ENCODE measurements around the gene MTMR4.
"Not testable (repeated sequence)": the region's sequence is repeated elsewhere in the genome, so short reads cannot be mapped to it uniquely, and the experiment has no call there.

MTMR4 gene

DNA sequence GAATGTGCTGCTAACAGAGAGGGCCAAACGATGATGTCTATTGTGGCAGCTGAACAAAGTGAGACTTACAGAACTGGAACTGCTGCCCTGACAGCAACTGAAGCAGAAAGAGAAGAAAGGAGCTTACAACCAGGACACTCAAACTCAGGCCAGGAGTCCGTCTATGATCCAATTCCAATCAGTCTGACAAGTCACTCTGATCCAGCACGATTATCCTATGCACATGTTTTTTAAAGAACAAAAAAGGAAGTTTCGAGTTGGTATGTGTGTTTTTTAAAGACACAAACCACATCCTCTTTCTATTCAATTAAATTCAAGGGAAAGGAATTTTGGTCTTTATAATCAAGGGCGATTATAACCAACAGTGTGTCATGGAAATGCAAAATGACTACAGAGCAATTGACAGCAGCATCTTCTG lies 42.4 kb upstream of the MTMR4 start:
- ATAC-seq = no peak
- TF ChIP-seq ESRRG (CRISPR knock-in tag; IDR thresholded peaks at IDR 0.05) = no peak
- TF ChIP-seq ZNF8 (CRISPR knock-in tag; IDR thresholded peaks at IDR 0.05) = no peak
- TF ChIP-seq CREB5 (CRISPR knock-in tag; IDR thresholded peaks at IDR 0.05; ENCODE audit: low read depth) = no peak
- no peak for TF ChIP-seq BACH2 (CRISPR knock-in tag; IDR thresholded peaks at IDR 0.05; ENCODE audit: borderline replicate concordance)
- no peak for TF ChIP-seq ZFP30 (CRISPR knock-in tag; IDR thresholded peaks at IDR 0.05)
- no peak for TF ChIP-seq PPARA (CRISPR knock-in tag; IDR thresholded peaks at IDR 0.05; ENCODE audit: borderline replicate concordance)
- TF ChIP-seq ISL1 (CRISPR knock-in tag; IDR thresholded peaks at IDR 0.05) = no peak
- no peak for TF ChIP-seq OSR1 (CRISPR knock-in tag; IDR thresholded peaks at IDR 0.05)
- TF ChIP-seq SNAI2 (CRISPR knock-in tag; IDR thresholded peaks at IDR 0.05) = no peak
- TF ChIP-seq, protein P1, sequence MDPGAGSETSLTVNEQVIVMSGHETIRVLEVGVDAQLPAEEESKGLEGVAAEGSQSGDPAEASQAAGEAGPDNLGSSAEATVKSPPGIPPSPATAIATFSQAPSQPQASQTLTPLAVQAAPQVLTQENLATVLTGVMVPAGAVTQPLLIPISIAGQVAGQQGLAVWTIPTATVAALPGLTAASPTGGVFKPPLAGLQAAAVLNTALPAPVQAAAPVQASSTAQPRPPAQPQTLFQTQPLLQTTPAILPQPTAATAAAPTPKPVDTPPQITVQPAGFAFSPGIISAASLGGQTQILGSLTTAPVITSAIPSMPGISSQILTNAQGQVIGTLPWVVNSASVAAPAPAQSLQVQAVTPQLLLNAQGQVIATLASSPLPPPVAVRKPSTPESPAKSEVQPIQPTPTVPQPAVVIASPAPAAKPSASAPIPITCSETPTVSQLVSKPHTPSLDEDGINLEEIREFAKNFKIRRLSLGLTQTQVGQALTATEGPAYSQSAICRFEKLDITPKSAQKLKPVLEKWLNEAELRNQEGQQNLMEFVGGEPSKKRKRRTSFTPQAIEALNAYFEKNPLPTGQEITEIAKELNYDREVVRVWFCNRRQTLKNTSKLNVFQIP (CRISPR knock-in tag; IDR thresholded peaks at IDR 0.05; ENCODE audit: borderline replicate concordance, low read depth) = no peak
- no peak for TF ChIP-seq ZFP3 (CRISPR knock-in tag; IDR thresholded peaks at IDR 0.05)
- no peak for TF ChIP-seq TCF4 (CRISPR knock-in tag; IDR thresholded peaks at IDR 0.05; ENCODE audit: borderline replicate concordance)
- no peak for TF ChIP-seq ZNF565 (CRISPR knock-in tag; conservative IDR thresholded peaks at IDR 0.05; ENCODE audit: low read depth)
- no peak for TF ChIP-seq CSDC2 (CRISPR knock-in tag; IDR thresholded peaks at IDR 0.05)
- TF ChIP-seq CSRNP3 (CRISPR knock-in tag; IDR thresholded peaks at IDR 0.05) = no peak
- TF ChIP-seq ARNTL (CRISPR knock-in tag; IDR thresholded peaks at IDR 0.05; ENCODE audit: borderline replicate concordance, low read depth) = no peak
- TF ChIP-seq, protein P2, sequence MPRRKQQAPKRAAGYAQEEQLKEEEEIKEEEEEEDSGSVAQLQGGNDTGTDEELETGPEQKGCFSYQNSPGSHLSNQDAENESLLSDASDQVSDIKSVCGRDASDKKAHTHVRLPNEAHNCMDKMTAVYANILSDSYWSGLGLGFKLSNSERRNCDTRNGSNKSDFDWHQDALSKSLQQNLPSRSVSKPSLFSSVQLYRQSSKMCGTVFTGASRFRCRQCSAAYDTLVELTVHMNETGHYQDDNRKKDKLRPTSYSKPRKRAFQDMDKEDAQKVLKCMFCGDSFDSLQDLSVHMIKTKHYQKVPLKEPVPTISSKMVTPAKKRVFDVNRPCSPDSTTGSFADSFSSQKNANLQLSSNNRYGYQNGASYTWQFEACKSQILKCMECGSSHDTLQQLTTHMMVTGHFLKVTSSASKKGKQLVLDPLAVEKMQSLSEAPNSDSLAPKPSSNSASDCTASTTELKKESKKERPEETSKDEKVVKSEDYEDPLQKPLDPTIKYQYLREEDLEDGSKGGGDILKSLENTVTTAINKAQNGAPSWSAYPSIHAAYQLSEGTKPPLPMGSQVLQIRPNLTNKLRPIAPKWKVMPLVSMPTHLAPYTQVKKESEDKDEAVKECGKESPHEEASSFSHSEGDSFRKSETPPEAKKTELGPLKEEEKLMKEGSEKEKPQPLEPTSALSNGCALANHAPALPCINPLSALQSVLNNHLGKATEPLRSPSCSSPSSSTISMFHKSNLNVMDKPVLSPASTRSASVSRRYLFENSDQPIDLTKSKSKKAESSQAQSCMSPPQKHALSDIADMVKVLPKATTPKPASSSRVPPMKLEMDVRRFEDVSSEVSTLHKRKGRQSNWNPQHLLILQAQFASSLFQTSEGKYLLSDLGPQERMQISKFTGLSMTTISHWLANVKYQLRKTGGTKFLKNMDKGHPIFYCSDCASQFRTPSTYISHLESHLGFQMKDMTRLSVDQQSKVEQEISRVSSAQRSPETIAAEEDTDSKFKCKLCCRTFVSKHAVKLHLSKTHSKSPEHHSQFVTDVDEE (CRISPR knock-in tag; IDR thresholded peaks at IDR 0.05) = no peak
- TF ChIP-seq GLIS3 (CRISPR knock-in tag; IDR thresholded peaks at IDR 0.05) = no peak
- no peak for TF ChIP-seq TOX (CRISPR knock-in tag; IDR thresholded peaks at IDR 0.05; ENCODE audit: borderline replicate concordance)
- TF ChIP-seq ZNF70 (CRISPR knock-in tag; IDR thresholded peaks at IDR 0.05) = no peak

- not testable (repeated sequence) for ATAC-seq
Observed at GRCh38 chr17:58555109-58555508, 40.7 kb upstream of the MTMR4 start.

DNA sequence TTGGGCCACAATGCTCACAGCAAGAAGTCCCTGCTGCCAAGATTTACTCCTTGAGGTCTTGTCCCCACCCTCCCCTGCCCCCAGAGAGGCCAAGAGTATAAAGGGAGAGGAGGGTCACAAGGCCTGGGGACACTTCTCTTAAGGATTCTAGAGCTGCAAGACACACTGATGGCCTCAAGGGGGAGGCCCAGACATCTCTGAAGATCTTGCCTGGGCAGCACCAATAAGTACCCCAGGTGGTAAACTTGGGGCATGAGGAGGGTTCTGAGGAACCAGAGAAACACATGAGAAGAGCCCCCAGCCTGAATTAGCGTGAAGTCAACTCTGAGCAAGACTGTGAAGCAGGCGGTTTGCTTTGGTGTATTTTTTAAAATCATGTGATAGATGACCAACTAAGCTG lies 26.8 kb upstream of the MTMR4 start:
- TF ChIP-seq TOX (CRISPR knock-in tag; IDR thresholded peaks at IDR 0.05; ENCODE audit: borderline replicate concordance) (no peak), CSRNP3 (CRISPR knock-in tag; IDR thresholded peaks at IDR 0.05) (no peak), PPARA (CRISPR knock-in tag; IDR thresholded peaks at IDR 0.05; ENCODE audit: borderline replicate concordance) (no peak), GLIS3 (CRISPR knock-in tag; IDR thresholded peaks at IDR 0.05) (no peak), CSDC2 (CRISPR knock-in tag; IDR thresholded peaks at IDR 0.05) (no peak), ZC3H10 (CRISPR knock-in tag; IDR thresholded peaks at IDR 0.05) (no peak), ISL1 (CRISPR knock-in tag; IDR thresholded peaks at IDR 0.05) (no peak), ZFP3 (CRISPR knock-in tag; IDR thresholded peaks at IDR 0.05) (no peak), ZNF70 (CRISPR knock-in tag; IDR thresholded peaks at IDR 0.05) (no peak), ZNF565 (CRISPR knock-in tag; conservative IDR thresholded peaks at IDR 0.05; ENCODE audit: low read depth) (no peak), OSR1 (CRISPR knock-in tag; IDR thresholded peaks at IDR 0.05) (no peak), SNAI2 (CRISPR knock-in tag; IDR thresholded peaks at IDR 0.05) (no peak)
- TF ChIP-seq, protein P2 (CRISPR knock-in tag; IDR thresholded peaks at IDR 0.05) = no peak
- peak; percentile 71 for ATAC-seq
